ENCODE data around the gene FAM200C. TPM values are rescaled to one million over a fixed set of nuclear protein-coding genes. Genes with fewer than 3 reads are reported as not detected.
A peak's percentile ranks its signal among the peaks of the same experiment; 100 is the strongest.

FAM200C gene
- total and polyA plus RNA-seq, 2 of the 8 experiments (the other 6 are each of a cell fraction or from before 2014, with no cell fraction given) = 2.6 to 7.3 TPM

DNA sequence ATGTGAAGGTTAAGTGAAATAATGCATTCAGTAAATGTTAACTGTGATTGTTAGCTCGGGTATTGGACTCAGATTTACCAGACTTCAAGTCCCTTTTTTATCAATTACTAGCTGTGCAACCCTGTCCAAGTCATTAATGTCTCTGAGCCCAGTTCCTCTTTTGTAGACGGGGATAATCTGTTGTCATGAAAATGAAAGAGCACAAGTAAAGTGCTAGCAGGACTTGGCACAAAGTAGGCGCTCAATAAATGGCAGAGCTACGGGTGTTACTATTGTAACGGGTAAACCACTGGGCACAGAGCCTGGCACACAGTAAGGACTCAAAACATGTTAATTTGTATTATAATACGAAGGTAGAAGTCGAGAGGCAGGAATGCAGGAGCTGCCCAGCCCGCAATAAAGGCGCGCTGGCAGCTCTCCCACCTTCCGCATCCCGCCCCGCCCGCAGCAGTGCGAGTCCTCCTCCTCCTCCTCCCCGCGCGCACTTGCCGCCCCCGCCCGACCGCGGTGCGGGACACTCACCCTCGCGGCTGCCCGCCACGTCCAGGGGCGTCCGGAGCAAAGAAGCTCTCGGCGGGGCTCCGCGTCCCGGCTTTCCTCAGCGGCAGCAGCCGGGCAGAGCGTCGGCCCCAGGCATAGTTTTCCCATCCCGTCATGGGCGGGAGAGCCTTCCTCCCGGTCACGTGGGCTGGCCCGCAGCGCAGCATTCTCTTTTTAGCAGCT, 29.7 kb downstream of the FAM200C start, which contains the start of gene C1QTNF2 (continued):
- TF ChIP-seq CHD2 (IDR thresholded peaks at IDR 0.05; ENCODE audit: low read length) (no peak), KDM1A (IDR thresholded peaks at IDR 0.05; ENCODE audit: borderline replicate concordance, low read length) (peak; percentile 64; the same call in 1 of the 2 replicates), SP2 (IDR thresholded peaks at IDR 0.05; ENCODE audit: low read length) (no peak), MAFK (IDR thresholded peaks at IDR 0.05; ENCODE audit: low read depth, low read length) (no peak), SUZ12 (IDR thresholded peaks at IDR 0.05; ENCODE audit: low read length) (no peak; the same call in 1 of the 2 replicates), RFX5 (IDR thresholded peaks at IDR 0.05; ENCODE audit: borderline replicate concordance, low read depth, low read length) (no peak), EZH2 (IDR thresholded peaks at IDR 0.05; ENCODE audit: low read depth, low read length, severe bottlenecking) (no peak), PHF8 (conservative IDR thresholded peaks at IDR 0.05; ENCODE audit: low read depth, low read length) (peak; percentile 28; the same call in 1 of the 2 replicates), HDAC6 (IDR thresholded peaks at IDR 0.05; ENCODE audit: low read depth, low read length) (no peak), POLR2AphosphoS5 (IDR thresholded peaks at IDR 0.05; ENCODE audit: low read depth, low read length) (no peak), SIN3A (conservative IDR thresholded peaks at IDR 0.05 in 1 of 2, IDR thresholded peaks at IDR 0.05 in 1 of 2; ENCODE audit: low read depth in 1 of 2, low read length in 2 of 2) (0 out of 4 replicates have a peak, but pooled peaks of 1 of the 2 experiments have one; percentile 21), SP1 (IDR thresholded peaks at IDR 0.05; ENCODE audit: low read depth, low read length) (no peak), CREB1 (IDR thresholded peaks at IDR 0.05) (no peak), POLR2A (IDR thresholded peaks at IDR 0.05; ENCODE audit: control extremely low read depth in 1 of 2, low read depth in 2 of 2, low read length in 2 of 2) (no peak), BRCA1 (IDR thresholded peaks at IDR 0.05; ENCODE audit: low read depth, low read length) (no peak), TBP (IDR thresholded peaks at IDR 0.05; ENCODE audit: low read depth, low read length) (peak; percentile 46; the same call in 1 of the 2 replicates), CBX8 (IDR thresholded peaks at IDR 0.05; ENCODE audit: borderline replicate concordance, low read depth, low read length) (no peak)

Measured in H1 (cell line).